ENCODE data around the gene CFD. TPM values are rescaled to one million over a fixed set of nuclear protein-coding genes. Genes with fewer than 3 reads are reported as not detected.

The CFD gene
- total RNA-seq, 2 donors from 2014 or later, result 134 to 825 TPM

- ATAC-seq, result no peak
- Histone ChIP-seq H3K4me1 (peaks cover 16% of the 10 kb centered on the region), H3K4me3 (no peak overlapping the region), H3K27ac (no peak overlapping the region), H3K9me3 (no peaks in the 10 kb centered on the region), H3K36me3 (replicated peaks in 1 of 2; ENCODE audit: insufficient read depth in 1 of 2, low read depth in 2 of 2) (no peaks in the 10 kb centered on the region), H3K27me3 (peaks cover 0 to 5% of the 10 kb centered on the region in 2 donors)
- DNase-seq, result no peak
- TF ChIP-seq CTCF (IDR thresholded peaks at IDR 0.05) (no peak), POLR2A (IDR thresholded peaks at IDR 0.05) (no peak)
- intact Hi-C loops (cut with DNase I), result no loop called here
- 74 to 95% methylated on average over 9 to 10 of the region's 11 CpGs for WGBS, 2 donors
Observed at GRCh38 chr19:827314-827709, 32.2 kb upstream of the CFD start.

- Histone ChIP-seq H3K27me3 (peaks cover 0 to under 1% of the 10 kb centered on the region in 2 donors), H3K9me3 (no peaks in the 10 kb centered on the region), H3K4me1 (peaks cover 15% of the 10 kb centered on the region), H3K4me3 (no peak within 1 kb of the TSS), H3K27ac (no peak within 1 kb of the TSS), H3K36me3 (replicated peaks in 1 of 2; ENCODE audit: insufficient read depth in 1 of 2, low read depth in 2 of 2) (no peaks in the 10 kb centered on the region)
- 70 to 81% methylated on average over 14 to 27 of the region's 33 CpGs for WGBS, 2 donors
- TF ChIP-seq POLR2A (IDR thresholded peaks at IDR 0.05) (no peak), CTCF (IDR thresholded peaks at IDR 0.05) (no peak)
- DNase-seq (peak in 1 of 4 donors; percentile 42), ATAC-seq (no peak)
- intact Hi-C loops (cut with DNase I), result no loop called here
Observed at GRCh38 chr19:827710-828321, 31.6 kb upstream of the CFD start, which contains the start of gene AZU1. Gene AZU1, plus strand, starts transcription at chr19:827837. Its CDS starts 10 bp downstream, at chr19:827847.

GRCh38 chr19:829129-829758 lies 30.2 kb upstream of the CFD start:
- H3K4me1 ChIP-seq, result peaks cover 15% of the 10 kb centered on the region
- DNase-seq (no peak), ATAC-seq (no peak)
- TF ChIP-seq POLR2A (IDR thresholded peaks at IDR 0.05), result no peak
- TF ChIP-seq CTCF (IDR thresholded peaks at IDR 0.05), result no peak
- WGBS, 2 donors, result 60 to 72% methylated on average over 12 to 15 of the region's 18 CpGs
- H3K9me3 ChIP-seq, result no peaks in the 10 kb centered on the region
- intact Hi-C loops (cut with DNase I), result no loop called here
- no peak overlapping the region for H3K4me3 ChIP-seq
- H3K27me3 ChIP-seq, result no peaks in the 10 kb centered on the region
- no peaks in the 10 kb centered on the region for H3K36me3 ChIP-seq (replicated peaks in 1 of 2; ENCODE audit: insufficient read depth in 1 of 2, low read depth in 2 of 2)
- no peak overlapping the region for H3K27ac ChIP-seq

GRCh38 chr19:831407-832369 lies 27.8 kb upstream of the CFD start:
- no peaks in the 10 kb centered on the region for H3K27me3 ChIP-seq
- intact Hi-C loops (cut with DNase I), result no loop called here
- no peak overlapping the region for H3K4me3 ChIP-seq

More at GRCh38 chr19:831407-832369, 27.8 kb upstream of the CFD start:
- 36 to 40% methylated on average over 4 to 35 of the region's 38 CpGs for WGBS, 2 donors
- TF ChIP-seq CTCF (IDR thresholded peaks at IDR 0.05), result no peak
- no peak for TF ChIP-seq POLR2A (IDR thresholded peaks at IDR 0.05)
- H3K36me3 ChIP-seq (replicated peaks in 1 of 2; ENCODE audit: insufficient read depth in 1 of 2, low read depth in 2 of 2), result no peaks in the 10 kb centered on the region
- DNase-seq (peak; percentile 56 to 73 (median 70)), ATAC-seq (peak; percentile 77)
- H3K9me3 ChIP-seq, result no peaks in the 10 kb centered on the region
- H3K4me1 ChIP-seq, result peaks cover 15% of the 10 kb centered on the region
- peak overlapping the region in 3 of 4 donors; percentile 17 to 67 (median 66) for H3K27ac ChIP-seq

Data from body of pancreas (tissue), 4 donors.